HT1080 (cell line): ENCODE measurements around the gene KDM4B. TPM values are rescaled to one million over a fixed set of nuclear protein-coding genes. Genes with fewer than 3 reads are reported as not detected.

ENCODE experiments used
- DNase-seq: peaks from one replicate; pipeline ENCODE4 v3.0.0-alpha.2; 2015; ENCODE audit warnings: low read depth
- total RNA-seq: library from RNA; depleted of rRNA; stranded (reverse); fragments of >200 nt; shearing (Covaris generic); gene quantifications from 2 replicates; pipeline ENCODE4 v1.2.3, GENCODE V29; 2014

KDM4B gene
- total RNA-seq, 1 experiment from 2014 or later = 3.1 TPM

DNA sequence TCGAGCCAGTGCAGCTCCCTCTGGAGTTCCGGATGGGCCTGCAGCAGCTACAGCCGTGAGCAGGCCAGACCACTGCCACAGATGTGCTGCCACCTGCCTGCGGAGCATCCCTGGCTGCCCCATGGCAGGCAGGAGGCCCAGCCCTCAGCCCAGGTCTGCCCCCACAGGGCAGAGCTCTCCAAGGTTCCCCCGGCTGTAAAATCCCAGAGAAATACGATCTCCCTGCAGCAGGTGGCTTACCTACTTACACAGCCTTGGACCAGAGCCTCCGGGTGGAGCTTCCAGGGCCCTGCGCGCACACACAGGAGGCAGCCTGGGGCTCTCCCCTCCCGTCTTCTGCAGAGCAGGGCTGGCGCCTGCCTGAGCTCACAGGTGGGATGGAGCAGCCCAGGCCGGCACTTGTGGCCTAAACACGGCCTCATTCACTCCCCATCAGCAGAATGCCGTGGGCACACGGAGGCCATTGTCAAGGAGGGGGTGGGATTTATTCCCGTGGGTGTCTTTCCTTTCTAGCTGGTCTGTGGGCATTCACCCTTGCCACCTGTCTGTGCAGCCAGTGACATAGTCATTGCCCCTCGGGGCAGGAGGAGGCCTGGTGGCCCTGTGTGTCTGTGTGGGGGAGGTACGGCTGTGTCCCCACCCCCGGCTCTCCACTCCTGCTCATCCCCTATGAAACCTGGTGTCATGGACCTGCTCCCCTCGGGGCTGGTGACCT, 118.0 kb downstream of the KDM4B start:
- DNase-seq = no peak

DNA sequence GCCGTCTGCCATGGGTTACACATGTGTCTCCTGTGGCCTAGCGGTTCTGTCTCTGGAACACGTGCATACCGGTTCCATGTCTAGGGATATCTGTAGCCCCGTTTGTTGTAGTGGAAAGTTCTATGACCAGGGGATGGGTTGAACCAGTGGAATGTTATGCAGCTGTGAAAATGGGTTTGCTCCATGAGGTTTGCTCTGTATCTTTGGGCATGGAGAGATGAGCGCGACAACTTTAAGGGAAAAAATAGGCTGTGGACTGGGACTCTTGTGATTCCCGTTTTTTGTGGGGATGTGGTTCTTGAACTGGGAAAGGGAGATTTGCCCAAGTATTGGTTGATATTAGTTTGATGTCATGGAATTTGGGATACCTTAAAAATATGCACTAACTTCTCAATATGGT, 120.4 kb downstream of the KDM4B start:
- no peak for DNase-seq

DNA sequence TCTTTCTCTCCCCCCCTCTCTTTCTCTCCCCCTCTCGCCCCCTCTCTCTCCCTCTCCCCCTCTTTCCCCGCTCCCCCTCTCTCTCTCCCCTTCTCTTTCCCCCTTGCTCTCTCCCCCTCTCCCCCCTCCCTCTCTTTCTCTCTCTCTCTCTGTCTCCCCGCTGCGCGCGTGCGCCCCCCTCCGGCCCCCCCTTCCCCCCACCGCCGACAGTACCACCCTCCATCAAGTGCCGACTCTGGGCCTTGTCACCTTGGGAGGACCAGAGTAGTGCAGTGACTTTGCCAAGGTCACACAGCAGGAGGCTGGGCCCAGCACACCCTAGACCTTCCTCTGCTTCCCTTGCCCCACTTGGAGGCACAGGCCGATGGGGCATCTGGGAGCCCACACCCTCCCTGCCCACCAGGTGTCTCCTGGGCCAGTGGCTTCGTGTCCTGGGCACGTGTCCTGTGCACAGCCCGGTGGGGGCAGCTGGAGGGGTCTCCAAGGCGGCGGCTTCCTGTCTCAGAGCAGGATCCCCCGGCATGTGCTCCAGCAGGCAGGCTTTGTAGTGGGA, 121.6 kb downstream of the KDM4B start:
- no peak for DNase-seq

DNA sequence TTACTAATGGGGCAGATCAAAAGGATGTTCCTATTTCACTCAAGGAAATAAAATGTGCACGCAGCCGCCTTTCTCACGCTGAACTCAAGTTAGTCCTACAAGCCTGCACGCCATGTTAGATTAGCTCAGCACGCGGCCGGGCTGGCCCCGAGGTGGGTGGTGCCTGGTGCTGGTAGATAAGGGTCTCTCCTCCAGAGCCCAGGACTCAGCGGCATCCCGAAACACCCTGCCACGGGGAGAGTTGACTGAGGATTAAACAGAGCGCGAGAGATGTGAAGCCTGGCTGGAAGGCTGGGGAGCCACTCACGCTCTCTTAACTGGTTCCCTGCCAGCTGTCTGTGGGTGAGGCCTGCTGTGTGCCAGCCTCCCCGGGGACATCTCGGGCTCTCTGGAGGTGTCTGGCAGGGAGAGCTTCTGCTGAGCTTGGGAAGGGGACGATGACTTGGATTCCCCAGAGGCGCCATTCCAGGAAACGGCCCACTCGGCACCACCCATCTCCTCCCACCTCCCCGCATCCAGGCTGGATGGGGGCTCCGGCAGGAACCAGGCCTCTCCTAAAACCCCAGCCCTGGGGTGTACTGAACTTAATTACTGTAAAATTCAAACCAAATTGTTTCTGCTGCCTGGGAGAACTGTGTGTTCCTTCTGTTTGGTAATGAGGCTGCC, 122.2 kb downstream of the KDM4B start:
- no peak for DNase-seq

DNA sequence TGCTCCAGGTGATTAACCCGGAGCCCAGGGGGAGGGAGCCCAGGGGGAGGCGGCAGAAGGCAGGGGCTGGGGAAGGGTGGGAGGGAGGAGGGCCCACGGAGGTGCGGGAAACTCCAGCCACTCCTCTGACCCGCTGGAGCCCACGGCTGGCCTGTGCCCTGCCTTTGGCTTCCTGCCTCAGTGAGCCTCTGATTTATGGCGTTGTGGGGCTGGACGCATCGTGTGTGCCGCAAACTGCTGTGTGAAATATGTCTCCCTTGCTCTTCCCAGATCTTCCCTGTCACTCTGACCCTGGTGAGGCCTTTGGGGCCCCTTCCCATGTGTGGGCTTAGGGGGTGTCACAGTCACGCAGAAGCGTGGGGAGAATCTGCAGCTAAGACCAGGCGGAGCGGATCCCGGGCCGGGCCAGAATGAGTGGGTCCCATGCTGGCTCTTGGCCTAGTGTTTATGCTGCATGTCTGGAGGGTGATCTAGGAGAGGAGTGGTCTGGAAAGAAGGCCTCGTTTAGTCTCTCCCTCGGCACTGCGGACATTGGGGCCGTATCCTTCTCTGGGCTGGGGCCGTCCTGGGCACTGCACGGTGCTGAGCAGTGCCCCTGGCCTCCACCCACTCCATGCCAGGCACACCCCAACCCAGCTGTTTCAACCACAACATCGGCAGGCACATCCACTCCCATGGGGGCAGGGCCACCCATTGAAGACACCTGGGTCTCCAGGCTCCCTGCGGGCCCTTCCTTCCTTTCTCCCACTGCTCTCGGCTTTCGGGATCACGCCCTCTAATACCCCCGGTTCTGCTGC, 123.0 kb downstream of the KDM4B start:
- no peak for DNase-seq

DNA sequence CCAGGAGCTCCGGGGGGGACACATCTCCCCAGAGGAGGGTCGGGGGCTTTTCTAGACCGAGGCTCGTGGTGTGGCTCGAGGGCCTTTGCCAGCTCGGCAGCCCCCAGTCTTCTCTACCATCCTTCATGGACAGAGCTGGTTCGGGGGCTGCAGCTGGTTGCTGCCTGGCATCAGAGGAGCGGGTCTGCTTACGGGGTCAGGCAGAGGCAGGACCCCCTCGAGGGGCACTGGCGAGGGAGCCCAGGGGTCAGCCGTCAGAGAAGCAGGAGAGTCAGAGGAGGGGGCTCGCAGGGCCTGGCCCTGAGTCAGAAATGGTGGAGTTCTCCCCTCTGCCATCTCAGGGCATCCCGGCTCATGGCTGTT, 123.5 kb downstream of the KDM4B start:
- DNase-seq = no peak

DNA sequence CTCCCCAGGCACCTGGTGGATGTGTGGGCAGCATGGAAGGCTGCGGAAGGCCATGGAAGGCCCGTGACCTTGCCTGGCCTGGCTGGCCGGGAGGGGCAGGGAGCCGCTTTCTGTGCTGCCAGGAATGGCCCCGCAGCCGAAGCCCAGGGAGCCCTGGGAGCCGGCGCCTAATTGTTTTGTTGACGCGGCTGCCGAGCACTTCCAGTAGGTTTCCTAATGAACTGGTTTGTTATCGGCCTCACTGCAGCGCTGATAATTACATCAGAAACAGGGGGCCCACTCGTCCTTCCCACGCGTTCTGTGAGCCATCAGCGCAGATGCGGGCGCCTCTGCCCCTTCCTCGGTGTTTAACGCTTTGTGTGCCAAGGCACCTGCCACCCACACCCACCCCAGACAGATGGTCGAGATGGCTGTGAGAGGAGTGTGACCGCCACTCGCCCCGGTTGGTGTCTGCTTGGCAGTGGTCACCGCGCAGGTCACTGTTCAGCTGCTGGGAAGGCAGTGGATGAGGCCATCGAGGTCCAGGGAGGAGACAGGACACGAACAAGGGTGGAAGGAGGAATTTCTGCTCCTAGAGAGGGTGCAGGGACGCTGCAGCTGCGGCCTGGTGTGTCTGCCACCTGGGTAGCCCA, 124.5 kb downstream of the KDM4B start:
- DNase-seq = no peak

DNA sequence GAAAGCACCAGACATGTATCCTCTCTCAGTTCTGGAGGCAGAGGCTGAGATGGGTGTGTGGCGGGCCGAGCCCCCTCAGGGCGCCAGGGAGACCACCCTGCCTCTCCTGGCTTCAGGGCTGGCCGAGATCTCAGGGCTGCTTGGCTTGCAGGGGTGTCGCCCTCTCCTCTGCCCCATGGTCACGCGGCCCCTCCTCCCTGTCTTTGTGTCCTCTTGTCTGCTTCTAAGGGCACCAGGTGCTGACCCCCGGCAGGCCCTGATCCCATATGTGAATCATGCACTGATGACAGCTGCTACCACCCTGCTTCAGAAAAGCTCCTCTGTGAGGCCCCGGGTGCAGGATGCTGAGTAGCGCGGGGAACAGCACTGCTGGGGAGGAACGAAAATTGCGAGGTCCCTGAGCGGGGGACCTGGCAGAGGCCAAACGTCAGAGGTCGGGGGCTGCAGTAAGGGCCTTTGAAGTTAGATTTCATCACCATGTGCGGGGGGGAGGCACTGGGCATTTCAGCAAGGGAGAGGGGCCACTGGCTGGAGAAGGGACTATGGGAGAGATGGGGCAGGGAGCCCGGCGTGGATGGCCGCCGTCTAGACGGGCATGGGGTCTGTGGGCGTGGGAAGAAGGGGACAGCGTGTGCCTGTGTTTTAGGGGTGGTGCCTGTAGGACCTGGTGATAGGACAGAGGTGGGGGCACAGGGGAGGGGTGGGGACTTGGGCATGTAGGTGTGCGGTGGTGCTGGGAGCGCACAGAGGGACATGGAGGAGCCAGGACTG, 125.2 kb downstream of the KDM4B start:
- no peak for DNase-seq

DNA sequence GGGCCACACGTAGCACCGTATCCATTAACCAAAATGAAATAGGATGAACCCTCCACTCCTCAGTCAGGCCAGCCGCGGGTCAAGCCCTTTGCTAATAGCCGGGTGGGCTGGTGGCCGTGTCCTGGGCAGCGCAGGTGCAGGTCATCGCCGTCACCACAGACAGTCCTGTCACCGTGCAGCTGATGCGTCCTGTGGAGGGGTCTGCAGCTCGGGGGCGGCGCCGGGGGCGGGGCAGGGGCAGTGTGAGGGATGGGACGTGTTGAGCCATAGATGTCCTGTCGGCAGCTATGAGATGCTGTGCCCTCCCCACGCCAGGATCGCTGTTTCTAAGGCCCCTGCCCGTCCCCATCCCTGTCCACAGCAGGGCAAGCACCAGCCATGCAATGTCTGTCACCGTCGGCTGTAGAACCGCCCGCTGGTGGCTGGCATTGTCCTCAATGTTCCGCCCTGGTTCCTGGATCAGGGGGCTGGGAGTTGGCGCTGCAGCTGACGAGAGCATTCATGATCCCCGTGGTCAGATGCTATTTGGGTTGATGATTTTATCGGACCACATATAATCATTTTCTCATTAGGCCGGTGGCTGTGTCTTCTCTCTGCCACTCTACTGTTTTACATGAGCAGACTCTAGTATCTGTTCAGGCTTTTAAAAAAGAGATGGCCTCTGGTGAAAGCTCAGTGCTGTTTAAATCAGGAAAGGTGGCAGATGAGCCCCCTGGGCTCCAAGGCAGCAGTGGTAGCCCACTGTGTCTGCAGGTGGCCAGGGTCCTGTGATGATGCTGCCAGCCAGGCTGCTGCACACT, 126.1 kb downstream of the KDM4B start:
- DNase-seq = no peak

DNA sequence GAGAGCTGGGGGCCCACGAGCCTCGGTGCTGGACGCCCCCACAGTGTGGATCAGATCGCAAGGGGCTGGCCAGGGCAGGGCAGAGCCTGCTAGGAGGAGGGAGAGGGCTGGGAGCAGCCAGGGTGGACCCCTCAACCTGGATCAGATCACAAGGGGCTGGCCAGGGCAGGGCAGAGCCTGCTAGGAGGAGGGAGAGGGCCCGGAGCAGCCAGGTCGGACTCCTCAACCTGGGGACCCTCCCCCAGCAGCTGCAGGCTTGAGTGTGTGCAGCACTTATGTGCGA, 126.6 kb downstream of the KDM4B start:
- no peak for DNase-seq

DNA sequence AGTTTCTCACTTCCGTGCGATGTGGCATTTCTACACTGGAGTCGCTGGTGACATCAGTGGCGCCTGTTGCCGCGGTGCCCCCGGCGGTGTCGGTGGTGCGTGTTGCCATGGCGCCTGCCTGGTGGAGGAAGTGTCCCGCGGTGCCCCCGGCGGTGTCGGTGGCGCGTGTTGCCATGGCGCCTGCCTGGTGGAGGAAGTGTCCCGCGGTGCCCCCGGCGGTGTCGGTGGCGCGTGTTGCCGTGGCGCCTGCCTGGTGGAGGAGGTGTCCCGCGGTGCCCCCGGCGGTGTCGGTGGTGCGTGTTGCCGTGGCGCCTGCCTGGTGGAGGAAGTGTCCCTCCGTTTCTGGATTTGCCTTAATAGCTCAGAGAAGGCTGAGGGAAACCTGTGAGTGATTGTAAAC, 127.6 kb downstream of the KDM4B start:
- DNase-seq = no peak

DNA sequence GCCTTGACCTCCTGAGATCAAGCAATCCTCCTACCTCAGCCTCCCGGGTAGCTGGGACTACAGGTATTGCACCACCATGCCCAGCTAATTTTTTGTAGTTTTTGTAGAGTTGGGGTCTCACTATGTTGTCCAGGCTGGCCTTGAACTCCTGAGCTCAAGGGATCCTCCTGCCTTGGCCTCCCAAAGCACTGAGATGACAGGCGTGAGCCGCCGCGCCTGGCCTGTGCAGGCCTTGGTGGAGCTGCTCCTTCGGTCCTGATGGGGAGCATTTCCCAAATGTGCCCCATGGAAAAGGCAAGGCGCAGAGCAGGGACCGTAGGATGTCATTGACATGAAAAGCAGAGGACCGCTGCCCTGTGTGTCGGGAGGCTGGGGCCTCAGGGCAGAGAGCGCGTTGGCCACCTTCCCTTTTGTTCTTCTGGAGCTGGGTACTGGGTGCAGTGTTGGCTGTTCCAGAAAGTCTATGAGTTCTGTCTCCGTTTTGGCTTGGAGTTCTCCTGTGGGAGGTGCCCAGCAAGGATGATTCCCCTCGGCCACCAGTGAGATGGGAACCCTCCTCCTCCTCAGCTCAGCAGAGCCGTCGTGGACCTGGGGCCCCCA, 128.5 kb downstream of the KDM4B start:
- no peak for DNase-seq

DNA sequence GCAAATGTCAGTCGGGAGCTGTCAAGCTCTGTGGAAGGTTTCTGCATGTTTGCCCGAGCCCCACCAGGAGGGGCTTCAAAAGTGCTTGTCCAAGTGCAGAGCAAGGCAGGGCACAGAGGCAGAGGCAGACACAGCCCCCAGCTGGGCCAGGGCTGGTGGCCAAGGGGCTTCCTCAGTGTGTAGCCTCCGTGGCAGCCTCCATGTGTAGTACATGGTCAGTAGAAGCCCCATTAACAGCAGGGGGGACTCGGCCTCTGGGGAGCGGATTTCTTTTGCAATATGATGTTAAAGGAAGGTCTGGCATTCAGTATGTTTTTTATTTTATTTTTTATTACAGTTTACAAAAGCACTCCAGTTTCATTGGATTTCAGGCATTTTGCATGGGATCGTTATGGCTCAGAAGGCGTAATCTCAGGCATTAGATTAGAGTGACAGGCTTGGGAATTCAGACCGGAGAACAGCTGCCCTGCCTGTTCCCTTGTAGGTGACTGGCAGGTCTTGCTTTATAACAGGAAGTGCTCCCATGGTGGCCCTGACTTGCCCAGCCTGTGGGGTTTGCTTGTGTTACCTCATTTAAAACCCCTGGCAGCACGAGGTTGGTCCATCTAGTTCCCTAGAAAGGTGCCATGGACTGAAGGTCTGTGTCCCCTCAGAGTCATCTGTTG, 129.2 kb downstream of the KDM4B start:
- no peak for DNase-seq

DNA sequence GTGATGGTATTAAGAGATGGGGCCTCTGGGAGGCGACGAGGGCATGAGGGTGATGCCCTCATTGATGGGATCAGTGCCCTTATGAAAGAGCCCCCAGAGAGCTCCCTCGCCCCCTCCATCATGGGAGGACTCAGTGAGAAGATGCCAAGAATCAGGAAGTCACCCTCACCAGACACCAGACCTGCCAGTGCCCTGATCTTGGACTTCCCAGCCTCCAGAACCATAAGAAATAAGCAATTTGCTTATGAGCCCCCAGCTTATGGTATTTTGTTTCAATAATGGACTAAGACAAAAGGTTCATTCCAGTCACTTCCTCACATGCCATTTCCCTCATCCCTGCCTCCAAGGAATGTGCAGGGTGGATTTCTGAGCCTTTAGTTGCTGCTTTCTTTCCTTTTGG, 129.7 kb downstream of the KDM4B start:
- no peak for DNase-seq

DNA sequence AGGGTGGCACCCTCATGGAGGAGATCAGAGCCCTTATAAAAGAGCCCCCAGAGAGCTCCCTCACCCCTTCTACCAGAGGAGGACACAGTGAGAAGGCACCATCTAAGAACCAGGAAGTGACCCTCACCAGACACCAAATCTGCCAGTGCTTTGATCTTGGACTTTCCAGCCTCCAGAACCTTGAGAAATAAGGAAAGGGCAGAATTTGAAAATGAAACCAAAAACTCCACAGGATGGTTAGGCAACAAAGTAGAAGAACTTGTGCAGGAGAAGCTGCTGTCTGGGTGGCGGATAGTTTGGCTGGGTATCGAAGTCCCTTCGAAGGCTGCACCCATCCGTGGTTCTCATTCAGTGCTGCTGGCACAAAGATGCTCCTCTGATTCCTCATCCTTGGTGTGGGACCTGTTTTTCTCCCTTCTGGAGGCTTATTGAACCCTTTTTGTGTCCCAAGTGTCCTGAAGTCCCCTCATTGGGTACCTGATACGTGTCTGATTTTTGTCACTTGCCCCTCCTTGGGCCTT, 130.8 kb downstream of the KDM4B start:
- DNase-seq = no peak

DNA sequence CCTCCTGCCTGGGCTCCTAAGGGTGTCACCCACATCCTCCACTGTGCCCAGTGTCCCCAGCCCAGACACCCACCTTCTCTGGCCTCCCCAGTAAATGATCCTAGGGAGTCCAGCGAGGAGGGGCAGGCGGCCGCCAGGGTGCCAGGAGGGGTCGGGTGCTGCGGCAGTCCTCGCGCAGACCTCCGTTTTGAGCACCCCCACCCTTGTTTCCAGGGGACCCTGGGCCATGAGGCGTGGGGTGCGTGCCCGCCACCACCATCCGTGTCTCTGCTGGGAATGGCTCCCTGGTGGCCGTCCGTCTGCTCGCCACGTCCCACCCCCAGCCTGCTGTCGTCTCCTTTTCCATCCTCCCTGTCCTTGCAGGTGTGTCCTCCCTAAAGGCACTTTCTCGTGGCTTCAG, 133.0 kb downstream of the KDM4B start:
- no peak for DNase-seq

DNA sequence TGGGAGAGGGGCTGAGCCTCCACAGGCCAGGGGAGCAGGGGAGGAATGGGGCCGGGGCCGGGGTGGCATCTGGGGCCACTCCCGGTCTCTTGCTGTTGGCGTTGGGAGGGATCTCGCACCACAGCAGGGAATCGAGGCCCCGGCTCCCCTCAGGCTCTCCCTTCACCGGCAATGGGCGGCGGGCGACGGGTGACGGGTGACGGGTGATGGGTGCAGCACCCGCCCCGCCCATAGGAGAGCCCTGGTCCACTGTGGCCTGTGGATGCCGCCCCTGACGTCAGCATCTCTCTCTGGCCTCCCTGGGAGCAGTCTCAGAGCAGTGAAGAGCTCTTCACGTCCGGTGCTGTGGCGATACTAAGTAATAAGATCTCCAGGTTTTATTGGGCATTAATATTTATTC, 133.6 kb downstream of the KDM4B start:
- no peak for DNase-seq

DNA sequence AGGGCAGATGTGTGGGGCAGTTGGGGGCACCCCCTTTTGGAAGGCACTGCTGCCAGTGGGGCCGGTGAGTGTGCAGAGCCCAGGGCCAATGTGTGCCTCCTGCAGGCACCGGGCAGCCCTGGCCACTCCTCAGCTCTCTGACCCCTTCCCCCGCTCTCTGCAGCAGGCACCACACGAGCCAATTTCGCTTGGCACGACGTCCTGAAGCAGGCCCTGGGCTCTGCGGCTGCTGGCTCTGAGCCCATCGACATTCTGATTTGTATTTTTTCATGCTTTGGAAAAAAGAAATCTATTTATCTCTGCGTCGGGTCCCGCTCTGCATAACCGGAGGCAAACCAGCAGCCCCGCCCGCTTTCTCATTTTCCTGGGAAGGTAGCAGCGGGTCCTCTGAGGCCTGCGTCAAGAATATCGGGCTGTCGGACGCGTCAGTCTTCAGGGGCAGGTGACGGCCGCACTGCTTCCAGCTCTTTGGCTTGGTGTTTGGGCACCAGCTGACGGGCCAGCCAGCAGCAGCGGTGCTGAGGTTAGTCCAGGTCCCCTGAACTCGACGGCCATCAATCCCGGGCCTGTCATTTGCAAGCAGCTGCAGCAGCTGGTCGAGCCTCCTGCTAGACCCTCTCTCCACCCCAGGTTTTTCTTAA, 134.3 kb downstream of the KDM4B start:
- DNase-seq = no peak
